OCI-LY7 (cell line): ENCODE measurements around the gene CLMN. TPM values are rescaled to one million over a fixed set of nuclear protein-coding genes. Genes with fewer than 3 reads are reported as not detected.

Experiments used
- BruUV-seq: library from RNA; stranded (reverse); fragments of 400-500 nt; replicated peaks from 2 replicates; lab custom pipeline; 2021; lab: Mats Ljungman, UMichigan
- CTCF ChIA-PET: fragments of 300-600 bp; sonication (Branson Sonifier 250); formaldehyde crosslinking; loops from one replicate; lab custom pipeline; 2022; ENCODE audit warnings: antibody characterized with exemption; ENCODE audit not compliant: unreplicated experiment; lab: Charles Lee
- POLR2A ChIA-PET: fragments of 300-600 bp; sonication (Branson Sonifier 250); formaldehyde crosslinking; loops from one replicate; lab custom pipeline; 2022; ENCODE audit warnings: antibody characterized with exemption; lab: Charles Lee
- DNase-seq: peaks from one replicate; pipeline ENCODE4 v3.0.0-alpha.2; 2015; ENCODE audit warnings: low spot score
- H2AFZ ChIP-seq: fragments of 200-600 bp; sonication (generic), shearing (Covaris generic); 2 replicates; pipeline ENCODE4 v1.6.1; 2014; ENCODE audit warnings: mild to moderate bottlenecking, antibody characterized with exemption, low read length, moderate library complexity
- H3K27ac ChIP-seq: fragments of 200-600 bp; sonication (generic); 2 replicates; pipeline ENCODE4 v1.5.1; 2014; ENCODE audit warnings: mixed run types, low read depth, mild to moderate bottlenecking, moderate library complexity, low read length, inconsistent platforms; ENCODE audit not compliant: poor library complexity, severe bottlenecking
- H3K36me3 ChIP-seq: fragments of 200-600 bp; sonication (generic); 2 replicates; pipeline ENCODE4 v1.6.1; 2014; ENCODE audit warnings: mild to moderate bottlenecking, antibody characterized with exemption, low read length, moderate library complexity, mixed read lengths; ENCODE audit not compliant: insufficient read depth
- H3K4me1 ChIP-seq: fragments of 200-600 bp; sonication (generic); 2 replicates; pipeline ENCODE4 v1.5.1; 2014; ENCODE audit warnings: mild to moderate bottlenecking, low read length; ENCODE audit not compliant: insufficient read depth, poor library complexity, severe bottlenecking
- H3K4me2 ChIP-seq: fragments of 200-600 bp; sonication (generic); 2 replicates; pipeline ENCODE4 v1.6.1; 2014; ENCODE audit warnings: mild to moderate bottlenecking, low read length
- H3K4me3 ChIP-seq: fragments of 200-600 bp; sonication (generic); 2 replicates; pipeline ENCODE4 v1.5.1; 2014; ENCODE audit warnings: mild to moderate bottlenecking, low read depth, low read length; ENCODE audit not compliant: poor library complexity, severe bottlenecking
- H3K79me2 ChIP-seq: fragments of 200-600 bp; sonication (generic); 2 replicates; pipeline ENCODE4 v1.6.1; 2016; ENCODE audit warnings: low read depth, mild to moderate bottlenecking, low read length, moderate library complexity, mixed read lengths; ENCODE audit not compliant: insufficient read depth
- H3K9me2 ChIP-seq: fragments of 200-600 bp; sonication (generic); 2 replicates; pipeline ENCODE4 v1.6.1; 2016; ENCODE audit warnings: mild to moderate bottlenecking, low read length, mixed read lengths; ENCODE audit not compliant: insufficient read depth
- H3K9me3 ChIP-seq: fragments of 200-600 bp; sonication (generic); 2 replicates; pipeline ENCODE4 v1.6.1; 2014; ENCODE audit warnings: mild to moderate bottlenecking, mixed run types, low read length, mixed read lengths
- H4K20me1 ChIP-seq: fragments of 200-600 bp; sonication (generic); 2 replicates; pipeline ENCODE4 v1.6.1; 2014; ENCODE audit warnings: mild to moderate bottlenecking, antibody characterized with exemption, low read length, moderate library complexity, mixed read lengths; ENCODE audit not compliant: insufficient read depth
- CTCF ChIP-seq: fragments of 200-600 bp; sonication (generic); conservative IDR thresholded peaks from 2 replicates; pipeline ENCODE4 v1.5.1; 2014; ENCODE audit warnings: mild to moderate bottlenecking, antibody characterized with exemption, low read length, moderate library complexity, mixed read lengths
- EZH2phosphoT487 ChIP-seq: fragments of 200-600 bp; sonication (generic); IDR thresholded peaks from 2 replicates; pipeline ENCODE4 v1.6.1; 2018; ENCODE audit warnings: low read depth, borderline replicate concordance, mild to moderate bottlenecking, mixed run types, antibody characterized with exemption, low read length, moderate library complexity, mixed read lengths
- intact Hi-C: fragments of 100-400 bp; cut with micrococcal nuclease; formaldehyde crosslinking; loops from one replicate; pipeline ENCODE4 v1.10.0; 2022; ENCODE audit not compliant: unreplicated experiment
- total RNA-seq, 2 experiments: library from RNA; depleted of rRNA in 1 of 2; stranded (reverse); fragments of >200 nt in 1 of 2; shearing (Covaris generic) in 1 of 2; gene quantifications; 2 replicates each; pipeline ENCODE4 v1.2.3, GENCODE V29; 2014 to 2022

The CLMN gene
- total RNA-seq, 2 experiments from 2014 or later: 6.8 to 12.0 TPM

GRCh38 chr14:95248432-95248831 lies 71.3 kb downstream of the CLMN start:
- intact Hi-C loops: no loop called here
- Histone ChIP-seq H4K20me1 (no peaks in the 10 kb centered on the region), H3K4me3 (no peak overlapping the region), H3K27ac (no peak overlapping the region), H2AFZ (no peak overlapping the region), H3K9me3 (no peaks in the 10 kb centered on the region), H3K4me1 (peaks cover 22% of the 10 kb centered on the region), H3K4me2 (no peak overlapping the region), H3K9me2 (no peaks in the 10 kb centered on the region), H3K79me2 (no peaks in the 10 kb centered on the region), H3K36me3 (no peaks in the 10 kb centered on the region)
- TF ChIP-seq CTCF (no peak), EZH2phosphoT487 (no peak)
- ChIA-PET POLR2A (interaction anchor here (1.0 kb wide), 1 partner anchor 20 kb away, joined by 3 read pairs; no protein-coding TSS in a partner anchor), CTCF (no interaction called here)
- BruUV-seq: no TSS peak
- DNase-seq: no peak

GRCh38 chr14:95246870-95247269 lies 72.8 kb downstream of the CLMN start:
- ChIA-PET POLR2A (no interaction called here), CTCF (no interaction called here)
- Histone ChIP-seq H3K27ac (no peak overlapping the region), H3K4me2 (no peak overlapping the region), H3K36me3 (no peaks in the 10 kb centered on the region), H3K9me3 (no peaks in the 10 kb centered on the region), H3K4me3 (no peak overlapping the region), H2AFZ (no peak overlapping the region), H3K9me2 (no peaks in the 10 kb centered on the region), H3K79me2 (no peaks in the 10 kb centered on the region), H3K4me1 (peaks cover 22% of the 10 kb centered on the region), H4K20me1 (no peaks in the 10 kb centered on the region)
- DNase-seq: no peak
- TF ChIP-seq CTCF (no peak), EZH2phosphoT487 (no peak)
- intact Hi-C loops: no loop called here
- BruUV-seq: no TSS peak

- DNase-seq: no peak
- H3K9me3 ChIP-seq: no peaks in the 10 kb centered on the region
- no peaks in the 10 kb centered on the region for H4K20me1 ChIP-seq
- no peak overlapping the region for H3K4me2 ChIP-seq
- H3K36me3 ChIP-seq: no peaks in the 10 kb centered on the region
- POLR2A ChIA-PET: no interaction called here
- H3K4me1 ChIP-seq: peaks cover 18% of the 10 kb centered on the region
- CTCF ChIA-PET: no interaction called here
- no peaks in the 10 kb centered on the region for H3K79me2 ChIP-seq
- H3K9me2 ChIP-seq: no peaks in the 10 kb centered on the region
- BruUV-seq: no TSS peak
- TF ChIP-seq CTCF: no peak
- no peak for TF ChIP-seq EZH2phosphoT487
- H3K4me3 ChIP-seq: no peak overlapping the region
- no peak overlapping the region for H3K27ac ChIP-seq
- no peak overlapping the region for H2AFZ ChIP-seq
- intact Hi-C loops: no loop called here
Measured at GRCh38 chr14:95245334-95245733, 74.4 kb downstream of the CLMN start.
